K562 (cell line): ENCODE measurements around the gene ZNF724. TPM values are rescaled to one million over a fixed set of nuclear protein-coding genes. Genes with fewer than 3 reads are reported as not detected.
A peak's percentile ranks its signal among the peaks of the same experiment; 100 is the strongest.

ENCODE experiments used
- ASH1L ChIP-seq: fragments of 450-650 bp; IDR thresholded peaks from 2 replicates; pipeline ENCODE4 v1.6.1; 2018; ENCODE audit warnings: borderline replicate concordance, mild to moderate bottlenecking, low read depth; ENCODE audit not compliant: partially characterized antibody
- BRF1 ChIP-seq: IDR thresholded peaks from 3 replicates; pipeline ENCODE4 v1.6.1; 2011; ENCODE audit warnings: borderline replicate concordance, mild to moderate bottlenecking; ENCODE audit not compliant: insufficient read length; ENCODE audit errors: extremely low read depth
- CCNT2 ChIP-seq: IDR thresholded peaks from 2 replicates; pipeline ENCODE4 v1.6.1; 2011; ENCODE audit warnings: borderline replicate concordance, low read depth, mild to moderate bottlenecking, moderate library complexity, mixed read lengths, low read length; ENCODE audit not compliant: insufficient read length; ENCODE audit errors: extremely low read depth
- CREM ChIP-seq: IDR thresholded peaks from 2 replicates; pipeline ENCODE4 v1.6.1; 2014; ENCODE audit warnings: antibody characterized with exemption, low read depth
- GTF2E2 ChIP-seq: fragments of 200-800 bp; sonication (Bioruptor generic); IDR thresholded peaks from 2 replicates; pipeline ENCODE4 v1.6.1; 2016; ENCODE audit warnings: missing genetic modification characterization, missing compliant biosample characterization
- MBD2 ChIP-seq: sonication (generic); IDR thresholded peaks from 2 replicates; pipeline ENCODE4 v1.6.1; 2016; ENCODE audit warnings: low read depth, borderline replicate concordance
- OTX1 ChIP-seq: fragments of 450-650 bp; formaldehyde crosslinking; IDR thresholded peaks from 2 replicates; pipeline ENCODE4 v1.4.0; 2022; ENCODE audit warnings: mild to moderate bottlenecking
- PHF8 ChIP-seq: fragments of 200-600 bp; sonication (generic); IDR thresholded peaks from 2 replicates; pipeline ENCODE4 v1.6.1; 2012; ENCODE audit warnings: mixed run types, mild to moderate bottlenecking, inconsistent platforms, low read length, moderate library complexity, borderline replicate concordance
- PKNOX1 ChIP-seq: fragments of 450-650 bp; IDR thresholded peaks from 2 replicates; pipeline ENCODE4 v1.6.1; 2016
- POLR2G ChIP-seq: fragments of 200-400 bp; formaldehyde crosslinking; IDR thresholded peaks from 2 replicates; pipeline ENCODE4 v1.6.1; 2017; ENCODE audit warnings: low read depth, mild to moderate bottlenecking, antibody characterized with exemption, low read length, moderate library complexity
- PREB ChIP-seq: sonication (generic); formaldehyde crosslinking; IDR thresholded peaks from 2 replicates; pipeline ENCODE4 v1.8.1; 2023; ENCODE audit warnings: mild to moderate bottlenecking, missing genetic modification reagents
- PRPF4 ChIP-seq: fragments of 200-400 bp; formaldehyde crosslinking; IDR thresholded peaks from one replicate; pipeline ENCODE4 v1.6.1; 2017; ENCODE audit warnings: low read length, low read depth, mild to moderate bottlenecking; ENCODE audit not compliant: insufficient read depth, poor library complexity, severe bottlenecking
- RUNX1 ChIP-seq: sonication (generic); IDR thresholded peaks from 2 replicates; pipeline ENCODE4 v1.6.1; 2016; ENCODE audit warnings: antibody characterized with exemption, low read depth
- SNRNP70 ChIP-seq: fragments of 200-400 bp; formaldehyde crosslinking; optimal IDR thresholded peaks from 2 replicates; pipeline ENCODE3; 2017; ENCODE audit warnings: low read depth, low read length
- SRF ChIP-seq, 2 experiments: fragments of 250-450, 450-650 bp in 1 of 2; sonication (Bioruptor Pico) in 1 of 2; sonication (generic) in 1 of 2; formaldehyde crosslinking; IDR thresholded peaks; 2 replicates each; pipeline versions ENCODE4 v1.5.0 to v1.5.1; 2020 to 2022; ENCODE audit warnings: mild to moderate bottlenecking in 1 of 2, missing genetic modification reagents in 1 of 2
- TAF9B ChIP-seq: fragments of 450-650 bp; IDR thresholded peaks from 2 replicates; pipeline ENCODE4 v1.6.1; 2018; ENCODE audit warnings: mild to moderate bottlenecking; ENCODE audit not compliant: partially characterized antibody
- TEAD2 ChIP-seq: fragments of 450-650 bp; IDR thresholded peaks from 2 replicates; pipeline ENCODE4 v1.6.1; 2016; ENCODE audit warnings: missing genetic modification characterization, control low read depth, missing compliant biosample characterization
- ZBTB43 ChIP-seq: sonication (generic); formaldehyde crosslinking; IDR thresholded peaks from 2 replicates; pipeline ENCODE4 v1.8.0; 2023; ENCODE audit warnings: mild to moderate bottlenecking, missing genetic modification reagents
- ZFP36 ChIP-seq: fragments of 150-350 bp; IDR thresholded peaks from 2 replicates; pipeline ENCODE4 v1.6.1; 2018; ENCODE audit warnings: low read length, low read depth; ENCODE audit not compliant: partially characterized antibody
- ZFPM2 ChIP-seq: fragments of 250-450 bp; sonication (Bioruptor Pico); IDR thresholded peaks from 2 replicates; pipeline ENCODE4 v1.5.1; 2022; ENCODE audit warnings: mild to moderate bottlenecking
- ZKSCAN3 ChIP-seq: fragments of 250-450 bp; sonication (Bioruptor Pico); IDR thresholded peaks from 2 replicates; pipeline ENCODE4 v1.4.0; 2020
- ZNF12 ChIP-seq: sonication (generic); formaldehyde crosslinking; IDR thresholded peaks from 2 replicates; pipeline ENCODE4 v1.4.0; 2020; ENCODE audit warnings: mild to moderate bottlenecking, missing genetic modification reagents
- ZNF282 ChIP-seq: sonication (generic); formaldehyde crosslinking; IDR thresholded peaks from 2 replicates; pipeline ENCODE4 v1.8.1; 2023; ENCODE audit warnings: missing genetic modification reagents
- ZNF384 ChIP-seq: IDR thresholded peaks from 2 replicates; pipeline ENCODE4 v1.6.1; 2012; ENCODE audit warnings: low read depth, low read length, improper control_type of control experiment
- ZNF696 ChIP-seq: fragments of 250-450 bp; sonication (Bioruptor Pico); conservative IDR thresholded peaks from 2 replicates; pipeline ENCODE4 v1.4.0; 2020; ENCODE audit warnings: mild to moderate bottlenecking, moderate library complexity
- polyA plus RNA-seq, 8 experiments: library from polyadenylated mRNA; depleted of rRNA in 4 of 8; stranded (reverse) in 5 of 8; unstranded in 3 of 8; fragments of >200 nt; fragmentation: Nextera tagmentation in 2 of 8; fragmentation: Illumina TruSeq in 1 of 8; extraction: Ambion mirVana in 2 of 8; extraction: Trizol in 1 of 8; gene quantifications; 2 replicates each; pipeline versions ENCODE4 v1.2.1 to v1.2.3, GENCODE V29; 2011 to 2014; ENCODE audit warnings: inconsistent platforms in 1 of 8, missing spikeins in 1 of 8
- total RNA-seq, 7 experiments: library from RNA; depleted of rRNA in 6 of 7; stranded (reverse); fragments of >200 nt in 6 of 7; fragmentation: Illumina TruSeq in 2 of 7; extraction: Trizol in 2 of 7; gene quantifications; 2 replicates each; pipeline versions ENCODE4 v1.2.1 to v1.2.3, GENCODE V29; 2011 to 2021; ENCODE audit warnings: low replicate concordance in 1 of 7

Gene ZNF724
- total and polyA plus RNA-seq, 9 of the 15 experiments (the other 6 are each of a cell fraction or from before 2014, with no cell fraction given): 0.18 to 4.2 (median 1.8) TPM

GRCh38 chr19:23249911-23250649 lies at the start of gene ZNF724 (continued):
- no peak for TF ChIP-seq TEAD2
- no peak for TF ChIP-seq SNRNP70
- no peak for TF ChIP-seq ZNF12 (CRISPR knock-in tag)
- TF ChIP-seq ZNF282 (CRISPR knock-in tag): no peak
- no peak for TF ChIP-seq SRF (CRISPR knock-in tag; IDR thresholded peaks at IDR 0.05)
- peak; percentile 45 for TF ChIP-seq POLR2G
- TF ChIP-seq BRF1: no peak
- no peak for TF ChIP-seq ZFP36
- TF ChIP-seq ASH1L: peak; percentile 57
- TF ChIP-seq TAF9B: no peak
- no peak for TF ChIP-seq RUNX1
- TF ChIP-seq PRPF4: no peak
- no peak for TF ChIP-seq CCNT2
- TF ChIP-seq ZBTB43 (CRISPR knock-in tag): no peak
- TF ChIP-seq OTX1 (CRISPR knock-in tag): no peak
- peak; percentile 98 for TF ChIP-seq PKNOX1
- TF ChIP-seq ZNF696 (CRISPR knock-in tag): no peak
- peak; percentile 35; the same call in 1 of the 2 replicates for TF ChIP-seq PHF8
- TF ChIP-seq ZNF384: no peak
- TF ChIP-seq CREM: no peak
- TF ChIP-seq ZFPM2 (CRISPR knock-in tag): no peak
- TF ChIP-seq GTF2E2 (tag): no peak
- no peak for TF ChIP-seq ZKSCAN3 (CRISPR knock-in tag)
- no peak for TF ChIP-seq PREB (CRISPR knock-in tag)
- TF ChIP-seq MBD2: 0 out of 2 replicates have a peak, but pooled peaks have one; percentile 29
